Liver (tissue), 10 donors: Measurements from ENCODE around the gene WFIKKN2. TPM values are rescaled to one million over a fixed set of nuclear protein-coding genes. Genes with fewer than 3 reads are reported as not detected.

ENCODE experiments used
- DNase-seq: peaks from one replicate; pipeline ENCODE4 v3.0.0-alpha.2; 2017; ENCODE audit warnings: low spot score
- H3K27ac ChIP-seq, 2 donors: one replicate each; pipeline ENCODE4 v1.7.0; 2013; ENCODE audit warnings: inconsistent platforms in 2 of 2, low read length in 2 of 2, control low read depth in 1 of 2, low read depth in 1 of 2, mild to moderate bottlenecking in 1 of 2
- H3K27me3 ChIP-seq, 4 donors: one replicate each; pipeline versions ENCODE4 v1.6.1 to v1.7.0; 2013; ENCODE audit warnings: low read length in 3 of 4, inconsistent platforms in 1 of 4, mild to moderate bottlenecking in 1 of 4, moderate library complexity in 1 of 4; ENCODE audit not compliant: control insufficient read depth in 4 of 4, insufficient read depth in 4 of 4
- H3K36me3 ChIP-seq, 4 donors: one replicate each; pipeline versions ENCODE4 v1.6.1 to v1.7.0; 2013; ENCODE audit warnings: low read length in 3 of 4, mild to moderate bottlenecking in 3 of 4, low read depth in 1 of 4, moderate library complexity in 1 of 4; ENCODE audit not compliant: control insufficient read depth in 4 of 4, insufficient read depth in 3 of 4
- H3K4me1 ChIP-seq, 4 donors: one replicate each; pipeline versions ENCODE4 v1.6.1 to v1.7.0; 2013; ENCODE audit warnings: low read length in 3 of 4, mild to moderate bottlenecking in 3 of 4, moderate library complexity in 1 of 4; ENCODE audit not compliant: control insufficient read depth in 4 of 4, insufficient read depth in 4 of 4
- H3K4me3 ChIP-seq, 3 donors: one replicate each; pipeline versions ENCODE4 v1.6.1 to v1.7.0; 2013; ENCODE audit warnings: low read length in 3 of 3, control low read depth in 1 of 3, low read depth in 1 of 3, mild to moderate bottlenecking in 1 of 3
- H3K9ac ChIP-seq, 2 donors: one replicate each; pipeline ENCODE4 v1.7.0; 2013; ENCODE audit warnings: low read length in 2 of 2, mild to moderate bottlenecking in 2 of 2, moderate library complexity in 2 of 2, control low read depth in 1 of 2, low read depth in 1 of 2
- H3K9me3 ChIP-seq, 4 donors: one replicate each; pipeline versions ENCODE4 v1.6.1 to v1.7.0; 2013; ENCODE audit warnings: low read length in 3 of 4; ENCODE audit not compliant: control insufficient read depth in 4 of 4
- FOXA2 ChIP-seq: IDR thresholded peaks from 2 replicates; pipeline ENCODE4 v1.6.1; 2016; ENCODE audit warnings: antibody characterized with exemption
- HNF4A ChIP-seq, 2 donors: conservative IDR thresholded peaks; 2 replicates each; pipeline ENCODE4 v1.6.1; 2016; ENCODE audit warnings: antibody characterized with exemption in 2 of 2, mild to moderate bottlenecking in 2 of 2
- JUND ChIP-seq, 2 donors: IDR thresholded peaks; 2 replicates each; pipeline ENCODE4 v1.6.1; 2016; ENCODE audit warnings: antibody characterized with exemption in 2 of 2
- RAD21 ChIP-seq, 2 donors: IDR thresholded peaks; 2 replicates each; pipeline ENCODE4 v1.6.1; 2016; ENCODE audit warnings: antibody characterized with exemption in 2 of 2, mild to moderate bottlenecking in 2 of 2
- REST ChIP-seq: IDR thresholded peaks from 2 replicates; pipeline ENCODE4 v1.6.1; 2016; ENCODE audit warnings: antibody characterized with exemption, mild to moderate bottlenecking
- RXRA ChIP-seq, 2 donors: IDR thresholded peaks; 2 replicates each; pipeline ENCODE4 v1.6.1; 2017 to 2018; ENCODE audit warnings: antibody characterized with exemption in 2 of 2, mild to moderate bottlenecking in 1 of 2
- YY1 ChIP-seq: IDR thresholded peaks from 2 replicates; pipeline ENCODE4 v1.6.1; 2016; ENCODE audit warnings: antibody characterized with exemption, mild to moderate bottlenecking
- WGBS: extraction: QIAGEN DNeasy Blood & Tissue Kit; methylation state at CpG from one replicate; pipeline ENCODE4 v1.1.7; 2013; 5-methylcytosine and 5-hydroxymethylcytosine counted together
- polyA plus RNA-seq, 2 donors: library from polyadenylated mRNA; stranded (reverse) in 1 of 2; unstranded in 1 of 2; fragments of 200-250 nt in 1 of 2; fragments of >200 nt in 1 of 2; fragmentation: Nextera tagmentation in 1 of 2; extraction: Ambion mirVana in 1 of 2; gene quantifications; one replicate each; pipeline versions ENCODE4 v1.2.1 to v1.2.3, GENCODE V29; 2013 to 2015
- small RNA-seq: library from RNA; depleted of rRNA; stranded (forward); fragments of <200 nt; gene quantifications from one replicate; pipeline ENCODE3, GENCODE V24; 2014
- total RNA-seq, 2 donors: library from RNA; depleted of rRNA; stranded (reverse); fragments of >200 nt; gene quantifications; one replicate each; pipeline ENCODE4 v1.2.3, GENCODE V29; 2014
- TF ChIP-seq, protein P1 (sequence below): fragments of 150-350 bp; IDR thresholded peaks from 2 replicates; pipeline ENCODE4 v1.5.1; 2017; ENCODE audit warnings: improper control_type of control experiment, low read depth, low read length; ENCODE audit not compliant: missing input control
- donor health status: healthy.
- donor health status: healthy.
- donor health status: healthy.
- donor health status: healthy.
- donor health status: healthy.

The WFIKKN2 gene
- total and polyA plus RNA-seq, 4 donors, result 0.02 to 0.19 (median 0.07) TPM; not detected in 1

DNA sequence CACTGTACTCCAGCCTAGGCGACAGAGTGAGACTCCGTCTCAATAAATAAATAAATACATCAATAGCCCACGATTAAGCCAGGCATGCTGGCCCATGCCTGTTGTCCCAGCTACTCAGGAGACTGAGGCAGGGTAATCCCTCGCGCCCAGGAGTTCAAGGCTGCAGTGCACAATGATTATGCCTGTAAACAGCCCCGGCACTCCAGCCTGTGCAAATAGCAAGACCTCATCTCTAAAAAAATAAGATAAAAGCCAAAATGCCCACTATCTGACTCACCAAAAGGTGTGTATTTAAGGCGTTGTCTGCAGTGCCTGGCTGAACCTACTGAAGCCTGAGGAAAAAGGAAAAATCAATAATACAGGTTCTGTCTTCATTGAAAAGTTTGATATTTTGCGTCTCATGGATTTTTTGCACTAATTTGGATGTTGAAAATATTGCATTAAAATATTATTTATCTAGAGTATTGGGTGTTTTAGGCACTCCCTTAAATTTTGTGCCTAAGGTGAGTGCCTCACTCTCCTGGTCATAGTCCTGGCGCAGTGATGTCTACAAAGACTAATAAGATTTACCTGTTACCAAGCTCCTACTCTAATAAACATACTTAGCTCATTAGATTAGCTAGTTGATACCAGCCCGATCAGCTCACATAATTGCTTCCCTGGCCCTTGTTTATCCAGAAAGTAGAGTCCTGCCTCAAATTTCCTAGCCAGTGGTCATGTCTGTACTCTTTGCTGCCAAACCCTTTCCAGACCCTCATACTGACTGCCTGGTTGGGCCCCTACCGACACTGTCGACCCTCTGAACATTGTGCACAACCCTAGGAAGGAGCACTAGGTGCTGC lies 55.5 kb downstream of the WFIKKN2 start:
- DNase-seq, result no peak
- H3K9ac ChIP-seq, result no peak overlapping the region
- H3K4me1 ChIP-seq, result peaks cover 1 to 22% (median 20%) of the 10 kb centered on the region in 4 donors
- no peaks in the 10 kb centered on the region for H3K9me3 ChIP-seq
- no peak overlapping the region for H3K4me3 ChIP-seq
- TF ChIP-seq REST, result no peak
- peak in 1 of 2 donors; percentile 35 for TF ChIP-seq JUND (IDR thresholded peaks at IDR 0.05)
- TF ChIP-seq, protein P1, sequence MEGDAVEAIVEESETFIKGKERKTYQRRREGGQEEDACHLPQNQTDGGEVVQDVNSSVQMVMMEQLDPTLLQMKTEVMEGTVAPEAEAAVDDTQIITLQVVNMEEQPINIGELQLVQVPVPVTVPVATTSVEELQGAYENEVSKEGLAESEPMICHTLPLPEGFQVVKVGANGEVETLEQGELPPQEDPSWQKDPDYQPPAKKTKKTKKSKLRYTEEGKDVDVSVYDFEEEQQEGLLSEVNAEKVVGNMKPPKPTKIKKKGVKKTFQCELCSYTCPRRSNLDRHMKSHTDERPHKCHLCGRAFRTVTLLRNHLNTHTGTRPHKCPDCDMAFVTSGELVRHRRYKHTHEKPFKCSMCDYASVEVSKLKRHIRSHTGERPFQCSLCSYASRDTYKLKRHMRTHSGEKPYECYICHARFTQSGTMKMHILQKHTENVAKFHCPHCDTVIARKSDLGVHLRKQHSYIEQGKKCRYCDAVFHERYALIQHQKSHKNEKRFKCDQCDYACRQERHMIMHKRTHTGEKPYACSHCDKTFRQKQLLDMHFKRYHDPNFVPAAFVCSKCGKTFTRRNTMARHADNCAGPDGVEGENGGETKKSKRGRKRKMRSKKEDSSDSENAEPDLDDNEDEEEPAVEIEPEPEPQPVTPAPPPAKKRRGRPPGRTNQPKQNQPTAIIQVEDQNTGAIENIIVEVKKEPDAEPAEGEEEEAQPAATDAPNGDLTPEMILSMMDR, result no peak
- peak; percentile 18 for TF ChIP-seq FOXA2
- peak in 1 of 2 donors; percentile 6 for TF ChIP-seq RXRA (IDR thresholded peaks at IDR 0.05)
- peak in 1 of 2 donors; percentile 23 for TF ChIP-seq HNF4A (conservative IDR thresholded peaks at IDR 0.05)
- no peak for TF ChIP-seq RAD21 (IDR thresholded peaks at IDR 0.05)
- H3K36me3 ChIP-seq, result no peaks in the 10 kb centered on the region
- 66% methylated on average over 12 of the region's 12 CpGs for WGBS
- no peaks in the 10 kb centered on the region for H3K27me3 ChIP-seq
- peak overlapping the region; percentile 33 to 76 for H3K27ac ChIP-seq

DNA sequence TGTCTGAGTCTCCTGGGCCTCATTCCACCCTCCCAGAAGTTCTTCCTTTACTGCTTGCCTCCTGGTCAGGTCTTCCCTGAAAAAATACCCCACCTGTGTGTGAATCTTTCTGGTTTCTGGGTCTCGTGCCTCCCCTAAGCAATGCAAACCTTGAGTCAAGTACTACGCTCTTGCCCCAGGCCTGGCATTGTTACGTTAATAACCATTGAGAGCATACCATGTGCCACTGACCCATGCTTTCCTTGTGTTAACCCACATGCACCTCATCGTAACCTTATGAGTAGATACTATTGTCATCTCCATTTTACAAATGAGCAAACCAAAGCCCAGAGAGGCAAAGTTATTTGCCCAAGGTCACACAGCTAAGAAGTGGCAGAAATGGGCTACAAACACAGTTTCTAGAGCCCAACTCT lies 56.2 kb downstream of the WFIKKN2 start:
- Histone ChIP-seq H3K36me3 (no peaks in the 10 kb centered on the region), H3K27me3 (no peaks in the 10 kb centered on the region), H3K9ac (no peak overlapping the region), H3K4me1 (peaks cover 1 to 22% (median 20%) of the 10 kb centered on the region in 4 donors), H3K9me3 (no peaks in the 10 kb centered on the region), H3K27ac (no peak overlapping the region), H3K4me3 (no peak overlapping the region)
- no peak for DNase-seq
- TF ChIP-seq RXRA (IDR thresholded peaks at IDR 0.05) (no peak), REST (no peak), FOXA2 (no peak), YY1 (no peak), JUND (IDR thresholded peaks at IDR 0.05) (no peak)
- 96% methylated on average over 4 of the region's 4 CpGs for WGBS

Small RNA genes lying within 50 kb of the gene (small RNA-seq; reads per million reads assigned to genes)
- gene AC005921.1, result not detected

Other genes with a start within 250 kb of the WFIKKN2 start
- 100 to 1,000 TPM in 1 of 2 donors, 10 to 100 TPM in 1; 10.5 to 197 TPM for gene ABCC3, start 200.7 kb upstream of the WFIKKN2 start, total RNA-seq
- gene ABCC3, start 200.7 kb upstream of the WFIKKN2 start, polyA plus RNA-seq, result 10 to 100 TPM; 66.7 to 94.3 TPM
- gene ANKRD40, start 127.7 kb upstream of the WFIKKN2 start, total RNA-seq, result 10 to 100 TPM; 10.1 to 15.1 TPM
- gene ANKRD40, start 127.7 kb upstream of the WFIKKN2 start, polyA plus RNA-seq, result 1 to 10 TPM; 6.2 to 9.3 TPM
- gene LUC7L3, start 116.0 kb upstream of the WFIKKN2 start, total RNA-seq, result 10 to 100 TPM; 26.0 to 26.5 TPM
- gene LUC7L3, start 116.0 kb upstream of the WFIKKN2 start, polyA plus RNA-seq, result 100 to 1,000 TPM in 1 of 2 donors, 10 to 100 TPM in 1; 15.5 to 126 TPM
- gene ANKRD40CL, start 68.1 kb upstream of the WFIKKN2 start, total RNA-seq, result not detected
- not detected for gene ANKRD40CL, start 68.1 kb upstream of the WFIKKN2 start, polyA plus RNA-seq
- 10 to 100 TPM; 10.2 to 28.0 TPM for gene TOB1, start 30.8 kb downstream of the WFIKKN2 start, total RNA-seq
- gene TOB1, start 30.8 kb downstream of the WFIKKN2 start, polyA plus RNA-seq, result 100 to 1,000 TPM in 1 of 2 donors, 10 to 100 TPM in 1; 47.5 to 132 TPM